Stomach (tissue), 9 donors: Measurements from ENCODE around the gene GPC6. TPM values are rescaled to one million over a fixed set of nuclear protein-coding genes. Genes with fewer than 3 reads are reported as not detected.
A peak's percentile ranks its signal among the peaks of the same experiment; 100 is the strongest.

Source experiments
- DNase-seq, 2 donors: peaks; one replicate each; pipeline versions ENCODE4 v3.0.0 to v3.0.0-alpha.2; 2013 to 2019
- H3K27ac ChIP-seq, 5 donors: fragments of 200-600 bp in 4 of 5; sonication (generic) in 4 of 5; one replicate each; pipeline ENCODE4 v1.5.1; 2013 to 2019; ENCODE audit warnings: mild to moderate bottlenecking in 1 of 5, moderate library complexity in 1 of 5
- H3K27me3 ChIP-seq, 3 donors: fragments of 200-600 bp; sonication (generic); one replicate each; pipeline ENCODE4 v1.5.1; 2017 to 2019; ENCODE audit warnings: mixed run types in 1 of 3
- H3K36me3 ChIP-seq, 4 donors: fragments of 200-600 bp; sonication (generic); 1 replicate in 3 of 4; 2 replicates in 1 of 4; pipeline ENCODE4 v1.5.1; 2016 to 2019
- H3K4me1 ChIP-seq, 4 donors: fragments of 200-600 bp; sonication (generic); one replicate each; pipeline ENCODE4 v1.5.1; 2016 to 2019
- H3K4me3 ChIP-seq, 4 donors: fragments of 200-600 bp; sonication (generic) in 3 of 4; one replicate each; pipeline ENCODE4 v1.5.1; 2016 to 2019; ENCODE audit warnings: mild to moderate bottlenecking in 1 of 4
- H3K9me3 ChIP-seq, 4 donors: fragments of 200-600 bp; sonication (generic); one replicate each; pipeline ENCODE4 v1.5.1; 2016 to 2019
- CTCF ChIP-seq, 7 experiments: fragments of 450-650 bp in 4 of 7; fragments of 200-600 bp in 3 of 7; sonication (generic) in 3 of 7; IDR thresholded peaks; one replicate each; pipeline ENCODE4 v1.5.1; 2016 to 2019; ENCODE audit warnings: antibody characterized with exemption in 7 of 7, control low read depth in 2 of 7, mild to moderate bottlenecking in 1 of 7
- EP300 ChIP-seq: sonication (generic); formaldehyde crosslinking; IDR thresholded peaks from one replicate; pipeline ENCODE4 v1.6.1; 2017; ENCODE audit warnings: antibody characterized with exemption
- POLR2A ChIP-seq, 4 donors: fragments of 450-650 bp; IDR thresholded peaks; one replicate each; pipeline ENCODE4 v1.6.1; 2016; ENCODE audit warnings: antibody characterized with exemption in 4 of 4, control low read depth in 2 of 4, mild to moderate bottlenecking in 1 of 4, moderate library complexity in 1 of 4
- POLR2AphosphoS5 ChIP-seq, 3 donors: sonication (generic); formaldehyde crosslinking; IDR thresholded peaks; one replicate each; pipeline ENCODE4 v1.6.1; 2016; ENCODE audit warnings: antibody characterized with exemption in 3 of 3
- WGBS, 5 donors: extraction: QIAGEN DNeasy Blood & Tissue Kit in 3 of 5; methylation state at CpG; one replicate each; pipeline versions ENCODE4 v1.1.5 to v1.1.7; 2013 to 2018; 5-methylcytosine and 5-hydroxymethylcytosine counted together
- intact Hi-C: fragments of 100-400 bp; cut with DNase I; formaldehyde crosslinking; loops from one replicate; pipeline ENCODE4 v1.15.1; 2023; ENCODE audit warnings: low total_unique reads
- polyA plus RNA-seq, 3 donors: library from polyadenylated mRNA; stranded (reverse); fragments of 200-250 nt; gene quantifications; one replicate each; pipeline ENCODE4 v1.2.3, GENCODE V29; 2013
- total RNA-seq, 5 donors: library from RNA; depleted of rRNA; stranded (reverse); fragments of >200 nt; gene quantifications; one replicate each; pipeline versions ENCODE4 v1.1.0 to v1.2.3, GENCODE V29; 2014 to 2016
- donor health status: healthy with polysubstance abuse.
- donor health status: Bipolar disorder and iron deficiency.
- donor health status: healthy.

The GPC6 gene
- total and polyA plus RNA-seq, 8 donors: 0.70 to 52.7 (median 5.6) TPM

- WGBS, 5 donors: 80 to 85% (median 82%) methylated on average over 11 of the region's 11 CpGs
- H3K4me1 ChIP-seq: peaks cover 0 to 6% (median 0%) of the 10 kb centered on the region in 4 donors
These were observed 917.2 kb downstream of the GPC6 start for GRCh38 chr13:94143624-94144350.

GRCh38 chr13:94145966-94146365 is 919.4 kb downstream of the GPC6 start:
- H3K4me1 ChIP-seq: no peaks in the 10 kb centered on the region
- H3K27ac ChIP-seq: no peak overlapping the region
- DNase-seq: no peak
- no peaks in the 10 kb centered on the region for H3K36me3 ChIP-seq
- WGBS, 5 donors: 43 to 83% (median 49%) methylated on average over 2 of the region's 2 CpGs
- no peak for TF ChIP-seq EP300
- no peak for TF ChIP-seq CTCF (IDR thresholded peaks at IDR 0.05)
- TF ChIP-seq POLR2A (IDR thresholded peaks at IDR 0.05): no peak
- no peak for TF ChIP-seq POLR2AphosphoS5 (IDR thresholded peaks at IDR 0.05)
- no peaks in the 10 kb centered on the region for H3K27me3 ChIP-seq
- intact Hi-C loops: no loop called here
- H3K4me3 ChIP-seq: no peak overlapping the region
- H3K9me3 ChIP-seq: no peaks in the 10 kb centered on the region

More at GRCh38 chr13:94143624-94144350, 917.2 kb downstream of the GPC6 start:
- H3K9me3 ChIP-seq: no peaks in the 10 kb centered on the region
- TF ChIP-seq POLR2A (IDR thresholded peaks at IDR 0.05): no peak
- TF ChIP-seq POLR2AphosphoS5 (IDR thresholded peaks at IDR 0.05): no peak
- no peak for TF ChIP-seq CTCF (IDR thresholded peaks at IDR 0.05)
- no peak for TF ChIP-seq EP300
- intact Hi-C loops: no loop called here
- H3K27ac ChIP-seq: no peak overlapping the region
- H3K36me3 ChIP-seq: no peaks in the 10 kb centered on the region
- DNase-seq: no peak
- no peaks in the 10 kb centered on the region for H3K27me3 ChIP-seq
- no peak overlapping the region for H3K4me3 ChIP-seq

- no peak for DNase-seq
- Histone ChIP-seq H3K9me3 (no peaks in the 10 kb centered on the region), H3K36me3 (no peaks in the 10 kb centered on the region), H3K27me3 (no peaks in the 10 kb centered on the region), H3K4me3 (no peak overlapping the region), H3K27ac (no peak overlapping the region), H3K4me1 (peaks cover 0 to 7% (median 0%) of the 10 kb centered on the region in 4 donors)
- WGBS, 5 donors: 83 to 100% (median 94%) methylated on average over 2 of the region's 2 CpGs
- no peak for TF ChIP-seq EP300
- no peak for TF ChIP-seq POLR2AphosphoS5 (IDR thresholded peaks at IDR 0.05)
- no peak for TF ChIP-seq POLR2A (IDR thresholded peaks at IDR 0.05)
- no peak for TF ChIP-seq CTCF (IDR thresholded peaks at IDR 0.05)
- intact Hi-C loops: no loop called here
These were observed 927.0 kb downstream of the GPC6 start for GRCh38 chr13:94153586-94153985.

- TF ChIP-seq EP300: no peak
- TF ChIP-seq POLR2AphosphoS5 (IDR thresholded peaks at IDR 0.05): no peak
- TF ChIP-seq CTCF (IDR thresholded peaks at IDR 0.05): no peak
- TF ChIP-seq POLR2A (IDR thresholded peaks at IDR 0.05): no peak
- Histone ChIP-seq H3K4me3 (no peak overlapping the region), H3K27ac (no peak overlapping the region), H3K4me1 (peaks cover 0 to 7% (median 0%) of the 10 kb centered on the region in 4 donors), H3K36me3 (no peaks in the 10 kb centered on the region), H3K27me3 (no peaks in the 10 kb centered on the region), H3K9me3 (no peaks in the 10 kb centered on the region)
- WGBS, 5 donors: 38 to 61% (median 44%) methylated on average over 2 of the region's 2 CpGs
- DNase-seq: peak; percentile 22 to 40
- intact Hi-C loops: no loop called here
These were observed 927.8 kb downstream of the GPC6 start for GRCh38 chr13:94154367-94154766.
